MM.1S (cell line): ENCODE measurements around the gene NPR3.

Experiments
- CTCF ChIP-seq: fragments of 300-600 bp; sonication (generic); IDR thresholded peaks from 2 replicates; pipeline ENCODE4 v1.5.1; 2016; ENCODE audit warnings: antibody characterized with exemption, low read length, mixed read lengths
- EZH2 ChIP-seq: fragments of 300-600 bp; sonication (generic); optimal IDR thresholded peaks from 2 replicates; pipeline ENCODE3; 2017; ENCODE audit warnings: low read depth, mild to moderate bottlenecking, antibody characterized with exemption, low read length, mixed read lengths
- EZH2phosphoT487 ChIP-seq: fragments of 300-600 bp; sonication (generic); IDR thresholded peaks from 2 replicates; pipeline ENCODE4 v1.6.1; 2018; ENCODE audit warnings: antibody characterized with exemption, low read length

GRCh38 chr5:32678472-32678871 lies 32.6 kb upstream of the NPR3 start:
- TF ChIP-seq EZH2 (no peak), CTCF (no peak), EZH2phosphoT487 (no peak)
